OCI-LY3 (cell line): Measurements from ENCODE around the gene YBX2.

Source experiments
- H2AFZ ChIP-seq: fragments of 200-600, 300-600 bp; shearing (Covaris generic); 2 replicates; pipeline ENCODE4 v1.6.0; 2014; ENCODE audit warnings: antibody characterized with exemption, low read depth, low read length
- H3K27ac ChIP-seq: fragments of 200-600, 300-600 bp; sonication (generic); 2 replicates; pipeline ENCODE4 v1.5.1; 2014; ENCODE audit warnings: mild to moderate bottlenecking, low read length, moderate library complexity, mixed read lengths
- H3K27me3 ChIP-seq: fragments of 200-600, 300-600 bp; sonication (generic); 2 replicates; pipeline ENCODE4 v1.6.1; 2014; ENCODE audit warnings: low read depth, low read length, mixed read lengths
- H3K36me3 ChIP-seq: fragments of 200-600, 300-600 bp; sonication (generic); replicated peaks from 2 replicates; pipeline ENCODE3; 2014; ENCODE audit warnings: low read depth, low read length, mixed read lengths
- H3K4me1 ChIP-seq: fragments of 300-600, 200-600 bp; sonication (generic); 2 replicates; pipeline ENCODE4 v1.6.1; 2014; ENCODE audit warnings: low read length, mixed read lengths
- H3K4me2 ChIP-seq: fragments of 200-600, 300-600 bp; sonication (generic); 2 replicates; pipeline ENCODE4 v1.6.1; 2014; ENCODE audit warnings: low read length, mixed read lengths
- H3K4me3 ChIP-seq: fragments of 300-600, 200-600 bp; sonication (generic); 2 replicates; pipeline ENCODE4 v1.5.1; 2014; ENCODE audit warnings: antibody characterized with exemption, mild to moderate bottlenecking, low read length, moderate library complexity
- H3K79me2 ChIP-seq: fragments of 300-600, 200-600 bp; shearing (Covaris generic); 2 replicates; pipeline ENCODE4 v1.6.1; 2014; ENCODE audit warnings: mild to moderate bottlenecking, low read length, mixed read lengths
- H3K9ac ChIP-seq: fragments of 300-600, 200-600 bp; shearing (Covaris generic); 2 replicates; pipeline ENCODE4 v1.6.0; 2014; ENCODE audit warnings: mild to moderate bottlenecking, low read length, moderate library complexity
- H3K9me3 ChIP-seq: fragments of 200-600, 300-600 bp; shearing (Covaris generic); 2 replicates; pipeline ENCODE4 v1.6.1; 2014; ENCODE audit warnings: low read length, mixed read lengths; ENCODE audit not compliant: insufficient read depth
- H4K20me1 ChIP-seq: fragments of 200-600, 300-600 bp; sonication (generic); 2 replicates; pipeline ENCODE4 v1.6.1; 2016; ENCODE audit warnings: low read length, mixed read lengths; ENCODE audit not compliant: insufficient read depth
- EZH2phosphoT487 ChIP-seq: fragments of 200-600 bp; shearing (Covaris generic); IDR thresholded peaks from 2 replicates; pipeline ENCODE4 v1.6.1; 2018; ENCODE audit warnings: antibody characterized with exemption, mixed run types, low read depth
- TF ChIP-seq, protein P1 (sequence below): fragments of 200-600, 300-600 bp; sonication (generic); IDR thresholded peaks from 2 replicates; pipeline ENCODE4 v1.5.1; 2014; ENCODE audit warnings: antibody characterized with exemption, low read length, low read depth

YBX2 gene

DNA sequence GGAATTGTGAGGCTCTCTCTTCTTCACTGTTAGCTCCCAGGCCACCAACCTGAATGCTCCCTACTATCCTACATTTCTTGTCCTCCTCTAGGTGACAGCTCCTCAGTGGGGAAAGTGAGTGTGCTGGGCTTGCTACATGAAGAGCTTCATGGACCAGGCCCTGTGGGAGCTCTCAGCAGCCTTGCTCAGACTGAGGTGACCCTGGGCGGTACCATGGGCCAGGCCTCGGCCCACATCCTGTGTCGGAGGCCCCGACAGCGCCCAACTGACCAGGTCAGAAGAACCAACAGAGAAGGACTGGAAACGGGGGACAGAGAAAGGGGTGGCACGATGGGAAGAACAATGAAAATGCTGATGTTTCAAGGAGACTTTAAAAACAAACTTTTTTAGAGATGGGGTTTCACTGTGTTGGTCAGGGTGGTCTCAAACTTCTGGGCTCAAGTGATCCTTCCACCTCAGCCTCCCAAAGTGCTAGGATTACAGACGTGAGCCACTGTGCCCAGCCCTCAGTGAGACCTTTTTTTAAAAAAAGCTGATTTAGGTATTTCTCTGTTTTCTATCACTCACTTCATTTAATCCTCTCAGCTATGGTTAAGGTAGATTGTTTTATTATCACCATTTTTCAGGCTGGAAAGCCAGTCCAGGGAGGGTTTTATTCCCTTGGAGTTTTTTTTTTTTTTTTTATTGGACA lies 37.5 kb downstream of the YBX2 start:
- Histone ChIP-seq H3K9me3 (no peaks in the 10 kb centered on the region), H3K79me2 (peaks cover 12% of the 10 kb centered on the region), H3K4me1 (peaks cover 6% of the 10 kb centered on the region), H3K9ac (no peak overlapping the region), H3K27me3 (no peaks in the 10 kb centered on the region), H4K20me1 (no peaks in the 10 kb centered on the region), H3K4me3 (no peak overlapping the region), H2AFZ (no peak overlapping the region), H3K36me3 (peaks cover 13% of the 10 kb centered on the region), H3K27ac (no peak overlapping the region), H3K4me2 (no peak overlapping the region)
- TF ChIP-seq EZH2phosphoT487 = no peak
- TF ChIP-seq, protein P1, sequence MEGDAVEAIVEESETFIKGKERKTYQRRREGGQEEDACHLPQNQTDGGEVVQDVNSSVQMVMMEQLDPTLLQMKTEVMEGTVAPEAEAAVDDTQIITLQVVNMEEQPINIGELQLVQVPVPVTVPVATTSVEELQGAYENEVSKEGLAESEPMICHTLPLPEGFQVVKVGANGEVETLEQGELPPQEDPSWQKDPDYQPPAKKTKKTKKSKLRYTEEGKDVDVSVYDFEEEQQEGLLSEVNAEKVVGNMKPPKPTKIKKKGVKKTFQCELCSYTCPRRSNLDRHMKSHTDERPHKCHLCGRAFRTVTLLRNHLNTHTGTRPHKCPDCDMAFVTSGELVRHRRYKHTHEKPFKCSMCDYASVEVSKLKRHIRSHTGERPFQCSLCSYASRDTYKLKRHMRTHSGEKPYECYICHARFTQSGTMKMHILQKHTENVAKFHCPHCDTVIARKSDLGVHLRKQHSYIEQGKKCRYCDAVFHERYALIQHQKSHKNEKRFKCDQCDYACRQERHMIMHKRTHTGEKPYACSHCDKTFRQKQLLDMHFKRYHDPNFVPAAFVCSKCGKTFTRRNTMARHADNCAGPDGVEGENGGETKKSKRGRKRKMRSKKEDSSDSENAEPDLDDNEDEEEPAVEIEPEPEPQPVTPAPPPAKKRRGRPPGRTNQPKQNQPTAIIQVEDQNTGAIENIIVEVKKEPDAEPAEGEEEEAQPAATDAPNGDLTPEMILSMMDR = no peak

DNA sequence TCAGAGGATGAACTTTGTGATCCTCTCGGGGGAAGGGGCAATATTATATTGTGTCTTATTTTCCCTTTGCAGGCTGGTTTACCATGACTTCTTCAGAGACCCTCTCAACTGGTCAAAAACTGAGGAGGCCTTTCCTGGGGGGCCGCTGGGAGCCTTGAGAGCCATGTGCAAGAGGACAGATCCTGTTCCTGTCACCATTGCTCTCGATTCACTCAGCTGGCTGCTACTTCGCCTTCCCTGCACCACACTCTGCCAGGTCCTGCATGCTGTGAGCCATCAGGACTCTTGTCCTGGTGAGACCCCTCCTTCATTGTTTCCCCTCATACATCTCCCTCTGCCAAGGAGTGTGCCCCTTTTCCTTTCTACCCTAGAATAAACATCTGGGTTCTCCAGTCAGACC lies 39.9 kb downstream of the YBX2 start:
- Histone ChIP-seq H3K4me1 (peaks cover 7% of the 10 kb centered on the region), H3K79me2 (peaks cover 32% of the 10 kb centered on the region), H4K20me1 (no peaks in the 10 kb centered on the region; the same call in 1 of the 2 replicates), H3K9ac (no peak overlapping the region), H3K27ac (no peak overlapping the region), H3K27me3 (no peaks in the 10 kb centered on the region), H3K4me3 (no peak overlapping the region), H3K9me3 (no peaks in the 10 kb centered on the region), H3K36me3 (peaks cover 13% of the 10 kb centered on the region), H3K4me2 (no peak overlapping the region), H2AFZ (no peak overlapping the region)
- TF ChIP-seq, protein P1 = no peak
- TF ChIP-seq EZH2phosphoT487 = no peak

DNA sequence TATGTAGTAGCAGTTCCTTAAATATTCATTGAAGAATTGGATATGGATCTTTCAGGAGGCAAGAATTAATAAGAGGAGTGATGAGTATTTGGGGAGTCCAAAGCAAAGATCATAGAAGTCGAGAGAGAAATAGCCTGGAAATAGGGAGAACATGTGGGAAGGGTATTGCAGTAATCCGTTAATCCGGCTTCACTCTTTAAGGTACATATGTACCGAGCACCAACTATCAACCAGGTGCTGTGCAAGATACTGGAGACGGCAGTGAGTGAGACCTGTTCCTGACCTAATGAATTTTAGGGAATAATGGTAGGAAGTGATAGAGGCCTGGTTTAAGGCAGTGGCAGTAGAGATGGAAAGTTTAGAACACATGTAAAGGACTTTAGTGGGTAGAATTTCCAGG lies 41.4 kb downstream of the YBX2 start:
- TF ChIP-seq, protein P1 = no peak
- TF ChIP-seq EZH2phosphoT487 = no peak
- Histone ChIP-seq H2AFZ (no peak overlapping the region), H3K27me3 (no peaks in the 10 kb centered on the region), H3K9me3 (no peaks in the 10 kb centered on the region), H3K4me3 (peak overlapping the region; percentile 98), H3K4me1 (peaks cover 16% of the 10 kb centered on the region), H3K79me2 (peaks cover 46% of the 10 kb centered on the region), H3K9ac (peak overlapping the region; percentile 97), H3K4me2 (peak overlapping the region; percentile 98), H4K20me1 (peaks cover 8% of the 10 kb centered on the region), H3K36me3 (peaks cover 16% of the 10 kb centered on the region), H3K27ac (peak overlapping the region; percentile 94)

DNA sequence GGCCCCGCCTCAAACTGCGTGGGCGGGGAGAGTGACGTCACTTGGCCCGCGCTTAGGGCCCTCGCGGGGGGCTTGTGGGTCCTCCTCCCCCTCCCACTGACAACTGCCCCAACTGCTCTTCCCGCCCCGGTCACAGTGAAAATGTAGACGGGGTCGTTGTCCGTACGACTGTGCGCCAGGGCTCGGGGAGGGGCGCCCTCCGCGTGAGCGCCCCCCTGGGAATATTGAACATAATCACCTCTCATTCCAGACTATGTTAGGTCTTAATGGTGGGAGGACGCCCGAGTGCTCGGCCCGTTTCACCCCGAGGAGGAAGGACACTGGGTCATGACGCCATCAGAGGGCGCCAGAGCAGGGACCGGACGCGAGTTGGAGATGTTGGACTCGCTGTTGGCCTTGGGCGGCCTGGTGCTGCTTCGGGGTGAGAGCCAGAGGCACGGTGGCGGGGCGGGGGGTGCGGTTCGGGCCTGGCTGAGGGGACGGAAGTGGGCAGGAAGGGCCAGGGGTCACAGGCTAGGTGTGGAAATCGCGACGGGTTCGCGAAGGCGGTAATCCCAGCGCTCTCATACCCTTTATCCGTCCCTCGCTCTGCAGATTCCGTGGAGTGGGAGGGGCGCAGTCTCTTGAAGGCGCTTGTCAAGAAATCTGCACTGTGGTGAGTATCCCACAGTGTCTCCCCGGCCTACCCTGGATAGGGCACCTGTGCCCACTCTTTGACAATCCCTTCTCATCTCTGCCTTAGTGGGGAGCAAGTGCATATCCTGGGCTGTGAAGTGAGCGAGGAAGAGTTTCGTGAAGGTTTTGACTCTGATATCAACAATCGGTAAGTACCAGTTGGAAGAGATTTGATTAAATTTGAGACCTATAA lies 42.0 kb downstream of the YBX2 start, which contains the start of gene ELP5:
TSS of gene ELP5 (plus strand) at position 40 of the 868 bp plus-strand sequence. CDS start at position 376, 336 bp downstream.
- Histone ChIP-seq H3K4me2 (peak within 1 kb of the TSS; percentile 98), H4K20me1 (peaks cover 8% of the 10 kb centered on the region), H3K9ac (peak within 1 kb of the TSS; percentile 98), H2AFZ (peak within 1 kb of the TSS; percentile 75), H3K27ac (peak within 1 kb of the TSS; percentile 94), H3K27me3 (no peaks in the 10 kb centered on the region), H3K9me3 (no peaks in the 10 kb centered on the region), H3K4me3 (peak within 1 kb of the TSS; percentile 98), H3K36me3 (peaks cover 16% of the 10 kb centered on the region), H3K4me1 (peaks cover 16% of the 10 kb centered on the region), H3K79me2 (peaks cover 53% of the 10 kb centered on the region)
- TF ChIP-seq, protein P1 = peak; percentile 38
- TF ChIP-seq EZH2phosphoT487 = no peak
